Stimulated activated CD4-positive, alpha-beta T cell treated with anti-CD3 and anti-CD28 coated beads, TNF-alpha, amount 100 ng/mL, for 48 hours (primary cell): ENCODE measurements around the gene TPK1.

Experiments
- DNase-seq, 3 donors: peaks; one replicate each; pipeline ENCODE4 v3.0.0-alpha.2; 2020; ENCODE audit warnings: low read depth in 3 of 3

TPK1 gene

GRCh38 chr7:144408121-144408520, 427.7 kb downstream of the TPK1 start:
- DNase-seq: no peak

- no peak for DNase-seq
These were observed 428.5 kb downstream of the TPK1 start for GRCh38 chr7:144407266-144407931.

GRCh38 chr7:144404946-144405345, 430.9 kb downstream of the TPK1 start:
- no peak for DNase-seq

GRCh38 chr7:144403649-144404061, 432.2 kb downstream of the TPK1 start, which contains the start of gene NOBOX:
TSS of gene NOBOX (minus strand) at chr7:144403693.
- DNase-seq: no peak

GRCh38 chr7:144403102-144403501, 432.8 kb downstream of the TPK1 start:
- DNase-seq: no peak
